DMS153 treated with DMSO at 0.1 percent for 48 hours (cell line): ENCODE results near the gene STUM.

Source experiments
- DNase-seq: peaks from one replicate; lab custom pipeline; 2025; ENCODE audit not compliant: unreplicated experiment; lab: John Stamatoyannopoulos, UW

The STUM gene

GRCh38 chr1:226624526-226624925 lies 76.0 kb downstream of the STUM start:
- DNase-seq, result no peak

GRCh38 chr1:226625326-226625725 lies 76.8 kb downstream of the STUM start:
- no peak for DNase-seq

- no peak for DNase-seq
Observed at GRCh38 chr1:226625832-226626576, 77.4 kb downstream of the STUM start.

GRCh38 chr1:226626577-226626956 lies 78.0 kb downstream of the STUM start:
- no peak for DNase-seq

GRCh38 chr1:226627050-226627755 lies 78.6 kb downstream of the STUM start:
- no peak for DNase-seq

- no peak for DNase-seq
Observed at GRCh38 chr1:226627924-226628611, 79.5 kb downstream of the STUM start.

- DNase-seq, result peak; percentile 65
Observed at GRCh38 chr1:226628612-226629155, 80.1 kb downstream of the STUM start.

- DNase-seq, result no peak
Observed at GRCh38 chr1:226629210-226629895, 80.8 kb downstream of the STUM start.

- no peak for DNase-seq
Observed at GRCh38 chr1:226629896-226630550, 81.5 kb downstream of the STUM start.

- no peak for DNase-seq
Observed at GRCh38 chr1:226630592-226630991, 82.0 kb downstream of the STUM start.

GRCh38 chr1:226631229-226632000 lies 82.9 kb downstream of the STUM start:
- DNase-seq, result no peak

GRCh38 chr1:226632169-226632879 lies 83.8 kb downstream of the STUM start:
- no peak for DNase-seq

GRCh38 chr1:226632922-226633351 lies 84.4 kb downstream of the STUM start:
- no peak for DNase-seq

- DNase-seq, result no peak
Observed at GRCh38 chr1:226633541-226634165, 85.1 kb downstream of the STUM start.

- DNase-seq, result peak; percentile 67
Observed at GRCh38 chr1:226634166-226634588, 85.6 kb downstream of the STUM start.

- no peak for DNase-seq
Observed at GRCh38 chr1:226634611-226635246, 86.2 kb downstream of the STUM start.

- DNase-seq, result no peak
Observed at GRCh38 chr1:226635456-226635941, 86.9 kb downstream of the STUM start.

- DNase-seq, result no peak
Observed at GRCh38 chr1:226636847-226637096, 88.2 kb downstream of the STUM start.
